A549 (cell line): Measurements from ENCODE around the gene NLRC3.

Experiments
- CEBPB ChIP-seq, 2 experiments: fragments of >200 bp in 1 of 2; sonication (Bioruptor Twin) in 1 of 2; formaldehyde crosslinking in 1 of 2; IDR thresholded peaks; 2 replicates each; pipeline ENCODE4 v1.6.1; 2012 to 2016
- EHMT2 ChIP-seq: fragments of 200-600 bp; sonication (generic); IDR thresholded peaks from 2 replicates; pipeline ENCODE4 v1.6.1; 2016; ENCODE audit warnings: antibody characterized with exemption, low read depth, mild to moderate bottlenecking, moderate library complexity
- EP300 ChIP-seq, 2 experiments: fragments of >200 bp; sonication (Bioruptor Twin); formaldehyde crosslinking; IDR thresholded peaks; 2 replicates in 1 of 2; 3 replicates in 1 of 2; pipeline ENCODE4 v1.6.1; 2016 to 2017
- JUN ChIP-seq, 2 experiments: fragments of >200 bp; sonication (Bioruptor Twin); formaldehyde crosslinking; IDR thresholded peaks; 2 replicates in 1 of 2; 3 replicates in 1 of 2; pipeline ENCODE4 v1.6.1; 2016 to 2017
- PHF8 ChIP-seq: fragments of 200-600 bp; sonication (generic); IDR thresholded peaks from 2 replicates; pipeline ENCODE4 v1.6.1; 2016; ENCODE audit warnings: low read depth, mild to moderate bottlenecking, antibody characterized with exemption, moderate library complexity, borderline replicate concordance
- POLR2A ChIP-seq: IDR thresholded peaks from 2 replicates; pipeline ENCODE4 v1.6.1; 2012; ENCODE audit warnings: mild to moderate bottlenecking, low read length
- RAD21 ChIP-seq, 2 experiments: fragments of >200 bp in 1 of 2; sonication (Bioruptor Twin) in 1 of 2; formaldehyde crosslinking in 1 of 2; IDR thresholded peaks in 1 of 2; conservative IDR thresholded peaks in 1 of 2; 2 replicates in 1 of 2; 3 replicates in 1 of 2; pipeline ENCODE4 v1.6.1; 2012 to 2018; ENCODE audit warnings: inconsistent platforms in 1 of 2
- RFX5 ChIP-seq: fragments of 450-650 bp; IDR thresholded peaks from 2 replicates; pipeline ENCODE4 v1.7.1; 2014; ENCODE audit warnings: antibody characterized with exemption, mild to moderate bottlenecking, moderate library complexity
- ZC3H11A ChIP-seq: fragments of 450-650 bp; IDR thresholded peaks from 2 replicates; pipeline ENCODE4 v1.6.1; 2014; ENCODE audit warnings: antibody characterized with exemption, mild to moderate bottlenecking
- TF ChIP-seq, protein P1 (sequence below): fragments of 200-600 bp; sonication (generic); IDR thresholded peaks from 2 replicates; pipeline ENCODE4 v1.6.1; 2016; ENCODE audit warnings: antibody characterized with exemption, mild to moderate bottlenecking, moderate library complexity
- TF ChIP-seq, protein P2 (sequence below): fragments of >200 bp; sonication (Bioruptor Twin); formaldehyde crosslinking; IDR thresholded peaks from 3 replicates; pipeline ENCODE4 v1.5.1; 2016
- TF ChIP-seq, protein P3 (sequence below): fragments of >200 bp; sonication (Bioruptor Twin); formaldehyde crosslinking; IDR thresholded peaks from 3 replicates; pipeline ENCODE4 v1.6.1; 2016
- TF ChIP-seq, protein P4 (sequence below): IDR thresholded peaks from 2 replicates; pipeline ENCODE4 v1.6.1; 2012

DNA sequence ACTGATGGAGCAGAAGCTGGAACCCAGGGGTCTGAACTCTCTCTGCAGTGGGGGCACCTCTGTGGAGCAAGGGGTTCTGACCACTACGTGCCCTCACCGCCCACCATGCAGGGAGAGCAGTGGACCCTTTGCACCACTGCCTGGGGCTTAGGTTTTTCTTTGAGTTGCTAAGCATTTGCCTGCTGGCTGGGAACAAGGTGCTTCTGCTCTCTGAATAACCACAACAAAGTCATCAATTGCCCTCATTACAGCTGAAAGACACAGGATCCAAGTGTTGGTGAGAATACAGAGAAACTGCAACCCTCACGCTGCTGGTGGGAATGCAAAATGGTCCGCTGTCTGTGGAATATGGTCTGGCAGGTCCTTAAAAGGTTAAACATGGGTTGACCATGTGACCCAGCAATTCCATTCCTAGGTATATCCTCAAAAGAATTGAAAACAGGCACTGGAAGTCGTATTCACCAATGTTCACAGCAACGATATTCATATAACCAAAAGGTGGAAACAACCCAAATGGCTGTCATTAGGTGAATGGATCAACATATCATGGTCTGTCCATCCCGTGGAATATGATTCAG lies 22.8 kb downstream of the NLRC3 start:
- TF ChIP-seq, protein P1, sequence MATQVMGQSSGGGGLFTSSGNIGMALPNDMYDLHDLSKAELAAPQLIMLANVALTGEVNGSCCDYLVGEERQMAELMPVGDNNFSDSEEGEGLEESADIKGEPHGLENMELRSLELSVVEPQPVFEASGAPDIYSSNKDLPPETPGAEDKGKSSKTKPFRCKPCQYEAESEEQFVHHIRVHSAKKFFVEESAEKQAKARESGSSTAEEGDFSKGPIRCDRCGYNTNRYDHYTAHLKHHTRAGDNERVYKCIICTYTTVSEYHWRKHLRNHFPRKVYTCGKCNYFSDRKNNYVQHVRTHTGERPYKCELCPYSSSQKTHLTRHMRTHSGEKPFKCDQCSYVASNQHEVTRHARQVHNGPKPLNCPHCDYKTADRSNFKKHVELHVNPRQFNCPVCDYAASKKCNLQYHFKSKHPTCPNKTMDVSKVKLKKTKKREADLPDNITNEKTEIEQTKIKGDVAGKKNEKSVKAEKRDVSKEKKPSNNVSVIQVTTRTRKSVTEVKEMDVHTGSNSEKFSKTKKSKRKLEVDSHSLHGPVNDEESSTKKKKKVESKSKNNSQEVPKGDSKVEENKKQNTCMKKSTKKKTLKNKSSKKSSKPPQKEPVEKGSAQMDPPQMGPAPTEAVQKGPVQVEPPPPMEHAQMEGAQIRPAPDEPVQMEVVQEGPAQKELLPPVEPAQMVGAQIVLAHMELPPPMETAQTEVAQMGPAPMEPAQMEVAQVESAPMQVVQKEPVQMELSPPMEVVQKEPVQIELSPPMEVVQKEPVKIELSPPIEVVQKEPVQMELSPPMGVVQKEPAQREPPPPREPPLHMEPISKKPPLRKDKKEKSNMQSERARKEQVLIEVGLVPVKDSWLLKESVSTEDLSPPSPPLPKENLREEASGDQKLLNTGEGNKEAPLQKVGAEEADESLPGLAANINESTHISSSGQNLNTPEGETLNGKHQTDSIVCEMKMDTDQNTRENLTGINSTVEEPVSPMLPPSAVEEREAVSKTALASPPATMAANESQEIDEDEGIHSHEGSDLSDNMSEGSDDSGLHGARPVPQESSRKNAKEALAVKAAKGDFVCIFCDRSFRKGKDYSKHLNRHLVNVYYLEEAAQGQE, result no peak
- TF ChIP-seq, protein P2, sequence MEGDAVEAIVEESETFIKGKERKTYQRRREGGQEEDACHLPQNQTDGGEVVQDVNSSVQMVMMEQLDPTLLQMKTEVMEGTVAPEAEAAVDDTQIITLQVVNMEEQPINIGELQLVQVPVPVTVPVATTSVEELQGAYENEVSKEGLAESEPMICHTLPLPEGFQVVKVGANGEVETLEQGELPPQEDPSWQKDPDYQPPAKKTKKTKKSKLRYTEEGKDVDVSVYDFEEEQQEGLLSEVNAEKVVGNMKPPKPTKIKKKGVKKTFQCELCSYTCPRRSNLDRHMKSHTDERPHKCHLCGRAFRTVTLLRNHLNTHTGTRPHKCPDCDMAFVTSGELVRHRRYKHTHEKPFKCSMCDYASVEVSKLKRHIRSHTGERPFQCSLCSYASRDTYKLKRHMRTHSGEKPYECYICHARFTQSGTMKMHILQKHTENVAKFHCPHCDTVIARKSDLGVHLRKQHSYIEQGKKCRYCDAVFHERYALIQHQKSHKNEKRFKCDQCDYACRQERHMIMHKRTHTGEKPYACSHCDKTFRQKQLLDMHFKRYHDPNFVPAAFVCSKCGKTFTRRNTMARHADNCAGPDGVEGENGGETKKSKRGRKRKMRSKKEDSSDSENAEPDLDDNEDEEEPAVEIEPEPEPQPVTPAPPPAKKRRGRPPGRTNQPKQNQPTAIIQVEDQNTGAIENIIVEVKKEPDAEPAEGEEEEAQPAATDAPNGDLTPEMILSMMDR, result no peak
- TF ChIP-seq EP300 (IDR thresholded peaks at IDR 0.05) (no peak), RFX5 (no peak), CEBPB (IDR thresholded peaks at IDR 0.05) (no peak), JUN (IDR thresholded peaks at IDR 0.05) (no peak), EHMT2 (no peak), RAD21 (conservative IDR thresholded peaks at IDR 0.05 in 1 of 2, IDR thresholded peaks at IDR 0.05 in 1 of 2) (no peak), POLR2A (no peak), ZC3H11A (no peak), PHF8 (no peak)
- TF ChIP-seq, protein P3, sequence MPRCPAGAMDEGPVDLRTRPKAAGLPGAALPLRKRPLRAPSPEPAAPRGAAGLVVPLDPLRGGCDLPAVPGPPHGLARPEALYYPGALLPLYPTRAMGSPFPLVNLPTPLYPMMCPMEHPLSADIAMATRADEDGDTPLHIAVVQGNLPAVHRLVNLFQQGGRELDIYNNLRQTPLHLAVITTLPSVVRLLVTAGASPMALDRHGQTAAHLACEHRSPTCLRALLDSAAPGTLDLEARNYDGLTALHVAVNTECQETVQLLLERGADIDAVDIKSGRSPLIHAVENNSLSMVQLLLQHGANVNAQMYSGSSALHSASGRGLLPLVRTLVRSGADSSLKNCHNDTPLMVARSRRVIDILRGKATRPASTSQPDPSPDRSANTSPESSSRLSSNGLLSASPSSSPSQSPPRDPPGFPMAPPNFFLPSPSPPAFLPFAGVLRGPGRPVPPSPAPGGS, result no peak
- TF ChIP-seq, protein P4, sequence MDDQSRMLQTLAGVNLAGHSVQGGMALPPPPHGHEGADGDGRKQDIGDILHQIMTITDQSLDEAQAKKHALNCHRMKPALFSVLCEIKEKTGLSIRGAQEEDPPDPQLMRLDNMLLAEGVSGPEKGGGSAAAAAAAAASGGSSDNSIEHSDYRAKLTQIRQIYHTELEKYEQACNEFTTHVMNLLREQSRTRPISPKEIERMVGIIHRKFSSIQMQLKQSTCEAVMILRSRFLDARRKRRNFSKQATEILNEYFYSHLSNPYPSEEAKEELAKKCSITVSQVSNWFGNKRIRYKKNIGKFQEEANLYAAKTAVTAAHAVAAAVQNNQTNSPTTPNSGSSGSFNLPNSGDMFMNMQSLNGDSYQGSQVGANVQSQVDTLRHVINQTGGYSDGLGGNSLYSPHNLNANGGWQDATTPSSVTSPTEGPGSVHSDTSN, result no peak
